NCI-H524 (cell line): ENCODE measurements around the gene IL20RB.
A peak's percentile ranks its signal among the peaks of the same experiment; 100 is the strongest.
"Not testable (repeated sequence)": the region's sequence is repeated elsewhere in the genome, so short reads cannot be mapped to it uniquely, and the experiment has no call there.

Source experiments
- DNase-seq, 2 experiments: peaks; one replicate each; lab custom pipeline; 2025; lab: John Stamatoyannopoulos, UW

The IL20RB gene

DNA sequence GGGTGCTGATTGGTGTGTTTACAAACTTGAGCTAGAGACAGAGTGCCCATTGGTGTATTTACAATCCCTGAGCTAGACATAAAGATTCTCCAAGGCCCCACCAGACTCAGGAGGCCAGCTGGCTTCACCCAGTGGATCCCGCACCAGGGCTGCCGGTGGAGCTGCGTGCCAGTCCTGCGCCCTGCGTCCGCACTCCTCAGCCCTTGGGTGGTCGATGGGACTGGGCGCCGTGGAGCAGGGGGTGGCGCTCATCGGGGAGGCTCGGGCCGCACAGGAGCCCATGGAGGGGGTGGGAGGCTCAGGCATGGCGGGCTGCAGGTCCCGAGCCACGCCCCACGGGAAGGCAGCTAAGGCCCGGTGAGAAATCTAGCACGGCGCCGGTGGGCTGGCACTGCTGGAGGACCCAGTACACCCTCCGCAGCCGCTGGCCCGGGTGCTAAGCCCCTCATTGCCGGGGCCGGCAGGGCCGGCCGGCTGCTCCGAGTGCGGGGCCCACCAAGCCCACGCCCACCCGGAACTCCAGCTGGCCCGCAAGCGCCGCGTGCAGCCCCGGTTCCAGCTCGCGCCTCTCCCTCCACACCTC lies 29.7 kb downstream of the IL20RB start:
- not testable (repeated sequence) for DNase-seq

DNA sequence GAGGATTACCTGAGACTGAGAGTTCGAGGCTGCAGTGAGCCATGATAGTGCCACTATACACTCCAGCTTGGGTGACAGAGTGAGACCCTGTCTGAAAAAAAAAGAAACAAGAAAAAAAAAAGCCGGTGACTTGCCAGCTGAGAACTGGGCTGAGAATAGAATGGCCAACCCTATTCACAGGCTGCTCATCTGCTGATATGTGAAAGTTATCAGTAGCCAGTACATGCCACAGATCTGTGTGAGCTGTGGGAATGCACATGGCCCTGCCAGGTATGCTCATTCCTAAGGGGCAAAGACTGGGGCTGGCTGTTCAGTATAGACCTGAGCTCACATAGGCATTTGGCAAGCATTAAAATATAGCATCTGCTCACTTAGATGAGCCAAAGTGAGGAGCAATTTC lies 30.9 kb downstream of the IL20RB start:
- DNase-seq = no peak

DNA sequence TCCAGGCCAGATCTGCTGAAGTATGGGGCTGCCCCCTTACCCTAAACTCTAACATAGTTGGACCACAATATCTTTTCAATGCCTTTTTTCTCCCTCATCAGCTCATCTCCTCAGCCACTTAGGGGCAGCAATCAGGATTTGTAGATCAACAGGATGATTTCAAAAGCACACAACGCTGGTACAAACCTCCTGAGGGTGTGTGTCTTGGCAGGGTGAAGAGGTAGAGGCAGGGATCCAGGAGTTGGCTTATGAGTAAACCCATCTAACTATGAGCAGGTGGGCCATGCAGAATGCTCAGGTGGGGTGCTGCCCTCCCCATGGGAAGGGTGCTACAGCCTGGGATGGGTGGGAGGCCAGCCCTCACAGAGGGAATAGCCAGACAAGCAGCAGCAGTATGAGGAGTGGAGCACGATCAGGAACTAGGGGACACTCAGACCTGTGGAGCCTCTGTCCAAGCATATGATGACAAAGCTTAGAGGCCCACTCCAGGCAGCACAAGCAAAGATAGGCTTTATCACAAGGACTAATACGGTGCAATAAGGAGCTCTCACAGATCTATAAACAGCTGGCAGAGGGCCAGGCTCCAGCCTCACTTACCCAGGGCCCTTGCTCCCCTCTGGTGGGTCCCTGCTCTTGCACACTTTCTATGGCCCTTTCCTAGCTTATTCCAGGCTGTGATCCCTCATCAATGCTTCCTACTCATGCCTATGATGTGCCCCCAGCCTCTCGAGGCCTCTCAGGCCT lies 32.2 kb downstream of the IL20RB start:
- DNase-seq = peak; percentile 36 to 64

DNA sequence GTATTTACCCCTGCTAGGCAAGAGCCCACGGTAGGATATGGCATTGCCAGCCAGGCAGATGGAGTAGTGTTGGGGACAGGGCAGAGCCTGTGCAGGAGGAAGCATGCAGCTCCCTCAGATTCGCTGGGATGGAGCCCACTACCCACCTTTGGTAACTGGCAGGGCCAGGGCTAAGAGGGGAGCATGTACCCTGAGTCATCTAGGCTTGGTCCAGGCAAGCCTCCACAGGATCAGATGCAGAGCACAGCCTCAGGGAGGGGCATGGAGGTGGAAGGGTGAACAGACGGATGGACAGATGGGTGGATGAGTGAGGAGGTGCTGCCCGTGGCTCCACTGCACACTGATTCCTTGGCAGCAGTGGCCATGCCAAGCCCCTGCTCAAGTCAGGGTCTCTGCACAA lies 33.0 kb downstream of the IL20RB start:
- peak; percentile 81 to 91 for DNase-seq

DNA sequence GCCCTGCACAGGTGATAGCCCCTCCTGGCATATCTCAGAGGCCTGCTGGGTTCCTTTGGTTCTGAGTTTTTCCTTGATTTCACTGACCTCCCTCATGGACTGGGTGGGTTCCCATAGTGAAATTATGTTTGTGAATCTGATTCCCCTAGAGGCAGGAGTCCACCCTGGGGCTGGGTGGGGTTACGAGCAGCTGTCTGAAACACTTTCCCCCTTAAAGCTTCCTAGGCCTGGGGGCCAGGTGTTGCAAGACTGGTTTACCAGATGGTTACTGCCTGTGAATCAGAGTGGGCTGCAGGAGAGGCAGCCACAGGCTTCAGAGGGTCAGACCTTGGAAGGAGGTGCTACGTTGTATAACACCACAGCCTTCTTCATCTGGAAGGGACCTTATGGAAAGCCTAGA lies 34.3 kb downstream of the IL20RB start:
- DNase-seq = peak; percentile 85 to 97

DNA sequence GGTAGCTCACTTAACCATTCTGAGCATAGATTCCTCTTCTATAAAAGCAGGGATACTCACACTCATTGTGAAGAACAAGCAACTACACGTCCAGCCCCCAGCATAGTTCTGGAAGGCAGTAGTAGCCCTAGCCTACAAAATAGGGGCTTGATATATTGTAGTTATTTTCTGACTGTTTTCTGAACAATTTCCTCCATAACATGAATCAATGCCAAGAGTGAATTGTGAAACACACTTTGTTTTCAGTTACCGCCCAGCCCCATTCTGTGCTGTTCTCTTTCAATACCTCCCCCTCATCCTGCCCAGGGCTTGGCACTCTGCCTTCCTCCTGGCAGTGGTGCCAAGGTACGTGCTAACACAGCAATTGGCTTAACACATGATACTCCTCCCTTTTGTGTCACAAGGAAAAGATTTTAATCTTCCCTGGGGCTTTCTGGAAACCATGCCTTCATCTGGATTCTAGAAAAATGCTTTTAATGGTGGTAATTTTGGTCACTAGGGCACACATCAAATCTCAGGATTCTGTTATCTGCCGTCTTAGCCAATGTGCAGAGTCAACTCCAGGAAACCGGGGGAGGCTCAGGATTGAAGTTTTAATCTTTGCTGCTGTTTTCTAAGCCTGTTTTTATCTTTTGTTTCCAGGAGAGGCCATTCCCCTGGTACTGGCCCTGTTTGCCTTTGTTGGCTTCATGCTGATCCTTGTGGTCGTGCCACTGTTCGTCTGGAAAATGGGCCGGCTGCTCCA lies 37.2 kb downstream of the IL20RB start:
- no peak for DNase-seq

DNA sequence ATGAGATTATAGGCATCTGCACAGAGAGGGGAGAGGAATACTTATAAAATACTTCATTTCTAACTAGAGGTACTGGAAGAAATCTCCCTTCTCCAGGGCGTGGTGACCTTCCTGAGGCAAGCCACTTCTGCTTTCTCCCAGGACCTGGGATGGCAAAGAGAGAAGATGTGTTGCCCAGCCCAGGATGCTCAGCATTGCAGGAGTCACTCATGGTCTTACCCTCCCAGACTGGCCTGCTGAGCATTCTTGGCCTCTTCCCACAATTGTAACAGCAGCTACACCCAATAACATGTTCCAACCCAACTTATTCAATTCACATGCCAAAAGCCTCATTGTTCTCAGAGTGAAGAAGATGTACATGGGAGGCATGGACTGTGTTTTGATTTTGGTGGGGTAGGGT lies 37.9 kb downstream of the IL20RB start:
- DNase-seq = no peak

DNA sequence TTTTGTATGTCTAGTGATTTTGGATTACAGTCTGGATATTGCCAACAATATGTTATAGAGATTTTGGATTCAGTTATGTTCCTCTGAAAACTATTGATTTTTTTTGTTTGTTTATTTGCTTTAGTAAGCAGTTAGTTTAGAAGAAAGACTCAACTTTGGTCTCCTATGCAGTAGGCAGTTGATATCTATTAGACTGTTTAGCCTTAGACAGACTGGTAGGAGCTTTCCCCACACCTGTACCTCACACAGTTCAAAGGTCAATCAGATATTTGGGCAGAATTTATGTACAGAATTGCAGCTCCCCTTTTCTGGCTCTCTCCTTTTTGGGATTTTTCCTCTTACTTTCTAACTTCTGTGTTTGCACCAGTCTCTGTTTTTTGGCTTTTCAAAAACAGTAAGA lies 42.3 kb downstream of the IL20RB start:
- no peak for DNase-seq

DNA sequence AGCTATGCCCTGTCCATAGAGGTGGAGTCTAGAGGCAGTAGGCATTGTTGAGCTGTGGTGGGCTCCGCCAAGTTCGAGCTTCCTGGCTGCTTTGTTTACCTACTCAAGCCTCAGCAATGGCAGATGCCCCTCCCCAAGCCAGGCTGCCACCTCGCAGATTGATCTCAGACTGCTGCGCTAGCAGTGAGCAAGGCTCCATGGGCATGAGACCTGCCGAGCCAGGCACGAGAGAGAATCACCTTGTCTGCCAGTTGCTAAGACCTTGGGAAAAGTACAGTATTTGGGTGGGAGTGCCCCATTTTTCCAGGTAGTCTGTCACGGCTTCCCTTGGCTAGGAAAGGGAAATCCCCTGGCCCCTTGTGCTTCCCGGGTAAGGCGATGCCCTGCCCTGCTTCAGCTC lies 49.6 kb downstream of the IL20RB start:
- not testable (repeated sequence) for DNase-seq

DNA sequence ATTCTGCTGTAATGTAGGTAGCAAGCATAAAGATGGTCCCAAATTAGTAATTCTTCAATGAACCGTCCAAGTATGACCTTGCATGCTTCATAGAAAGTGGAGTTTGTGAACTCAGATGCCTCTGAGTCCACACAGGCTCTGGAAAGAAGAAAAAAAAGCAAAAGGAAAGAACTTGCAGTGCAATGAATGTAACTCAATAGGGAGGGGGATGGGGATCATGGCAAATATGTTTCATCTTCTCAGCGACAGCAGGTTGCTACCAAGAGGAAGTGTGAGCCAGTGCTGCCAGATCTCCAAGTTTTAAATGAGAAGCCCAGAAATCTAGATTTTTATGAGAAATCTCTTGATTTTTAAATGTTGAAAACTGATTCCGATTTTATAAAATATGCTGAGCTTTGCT lies 50.3 kb downstream of the IL20RB start:
- DNase-seq = no peak

DNA sequence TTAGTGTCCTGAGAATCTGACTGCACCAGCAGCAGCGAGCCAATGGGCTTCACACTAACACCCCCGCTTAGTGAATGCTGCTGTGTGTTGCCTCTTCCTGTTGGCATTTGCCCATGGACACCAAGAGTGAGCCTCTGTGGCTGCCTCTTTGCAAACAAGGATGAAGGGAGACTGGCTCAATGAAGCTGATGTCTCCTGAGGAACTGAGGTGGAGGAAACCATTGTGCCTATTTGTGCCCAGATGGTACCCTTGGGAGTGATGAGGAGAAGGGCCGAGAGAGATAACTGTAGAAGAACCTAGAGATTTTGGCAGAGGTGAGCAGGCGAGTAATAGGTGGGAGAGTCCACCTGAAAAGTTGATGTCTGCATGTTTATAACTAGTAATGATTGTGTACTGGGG lies 51.2 kb downstream of the IL20RB start:
- DNase-seq = no peak

DNA sequence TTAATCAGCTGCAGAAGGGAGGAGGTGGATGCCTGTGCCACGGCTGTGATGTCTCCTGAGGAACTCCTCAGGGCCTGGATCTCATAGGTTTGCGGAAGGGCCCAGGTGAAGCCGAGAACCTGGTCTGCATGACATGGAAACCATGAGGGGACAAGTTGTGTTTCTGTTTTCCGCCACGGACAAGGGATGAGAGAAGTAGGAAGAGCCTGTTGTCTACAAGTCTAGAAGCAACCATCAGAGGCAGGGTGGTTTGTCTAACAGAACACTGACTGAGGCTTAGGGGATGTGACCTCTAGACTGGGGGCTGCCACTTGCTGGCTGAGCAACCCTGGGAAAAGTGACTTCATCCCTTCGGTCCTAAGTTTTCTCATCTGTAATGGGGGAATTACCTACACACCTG lies 52.4 kb downstream of the IL20RB start:
- DNase-seq = no peak

DNA sequence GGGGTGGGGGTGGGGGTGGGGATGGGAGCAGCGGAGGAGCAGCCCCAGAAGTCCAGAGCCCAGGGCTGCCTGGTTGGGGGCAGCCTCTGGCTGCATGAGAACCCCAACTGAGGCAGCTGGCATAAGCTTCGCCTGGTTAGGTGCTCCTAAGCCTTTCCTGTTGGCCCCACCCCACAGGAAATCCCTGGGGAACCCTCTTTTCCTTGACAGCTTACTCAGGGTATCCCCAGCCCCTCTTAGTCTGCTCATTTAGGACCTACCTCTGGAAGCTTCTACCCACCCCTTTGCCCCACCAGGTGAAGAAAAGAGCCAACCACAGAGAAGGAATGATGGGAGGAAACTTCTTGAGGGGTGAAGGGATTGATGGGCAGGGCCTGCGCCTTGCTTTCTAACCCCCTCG lies 53.4 kb downstream of the IL20RB start:
- no peak for DNase-seq

DNA sequence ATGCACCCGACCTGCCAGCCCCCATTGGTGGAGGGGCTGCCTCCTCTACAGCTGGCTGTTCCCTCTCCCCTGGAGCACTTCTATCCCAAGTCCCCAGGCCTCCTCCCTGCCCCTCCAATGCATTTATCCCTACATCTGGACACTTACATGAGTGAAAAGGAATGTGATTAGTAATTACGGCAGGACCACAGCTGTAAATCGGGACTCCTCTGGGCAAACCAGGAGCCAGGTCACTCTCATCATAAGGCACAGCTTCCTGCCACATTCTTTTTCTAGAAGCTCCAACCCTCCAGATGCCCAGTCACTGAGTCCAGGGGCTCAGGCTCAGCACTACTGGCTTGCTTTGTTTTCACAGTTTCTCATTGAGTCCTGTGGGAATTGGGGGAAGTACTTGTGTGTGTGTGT lies 54.3 kb downstream of the IL20RB start:
- peak; percentile 27 to 45 for DNase-seq

DNA sequence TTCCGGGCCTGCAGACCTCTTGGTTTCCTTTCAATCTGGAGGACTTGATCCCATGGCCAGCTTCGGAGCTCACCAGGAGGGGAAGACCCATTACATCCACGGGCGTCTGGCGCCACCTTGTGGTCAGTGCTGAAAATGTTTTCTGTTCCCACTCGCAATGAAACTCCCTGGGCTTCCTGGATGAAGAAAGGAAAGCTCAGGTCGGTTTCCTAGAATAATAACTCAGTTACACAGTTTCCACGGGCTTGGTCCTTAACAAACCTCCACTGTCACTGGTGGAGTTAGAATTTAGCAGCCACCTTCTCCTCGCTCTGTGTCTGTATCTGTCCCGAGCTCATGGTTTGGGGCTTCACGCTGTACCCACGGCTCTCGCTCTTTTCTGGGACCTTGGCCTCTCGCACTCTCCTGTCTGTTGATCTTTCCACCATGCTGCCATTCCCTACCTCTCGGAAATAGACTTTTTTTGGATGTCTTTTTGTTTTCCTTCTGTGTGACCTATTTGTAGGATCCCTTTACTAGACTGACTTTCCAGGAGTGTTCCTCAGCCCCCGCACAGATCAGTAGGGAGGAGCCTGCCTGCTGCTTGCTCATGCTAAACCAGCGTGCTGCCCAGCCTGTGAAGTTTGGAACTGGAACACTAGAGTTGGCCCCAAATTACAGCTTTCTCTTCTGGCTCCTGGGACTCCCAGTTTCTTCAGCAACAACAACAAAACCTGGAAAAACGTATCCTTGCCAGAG lies 56.3 kb downstream of the IL20RB start:
- DNase-seq = peak; percentile 87 to 94

DNA sequence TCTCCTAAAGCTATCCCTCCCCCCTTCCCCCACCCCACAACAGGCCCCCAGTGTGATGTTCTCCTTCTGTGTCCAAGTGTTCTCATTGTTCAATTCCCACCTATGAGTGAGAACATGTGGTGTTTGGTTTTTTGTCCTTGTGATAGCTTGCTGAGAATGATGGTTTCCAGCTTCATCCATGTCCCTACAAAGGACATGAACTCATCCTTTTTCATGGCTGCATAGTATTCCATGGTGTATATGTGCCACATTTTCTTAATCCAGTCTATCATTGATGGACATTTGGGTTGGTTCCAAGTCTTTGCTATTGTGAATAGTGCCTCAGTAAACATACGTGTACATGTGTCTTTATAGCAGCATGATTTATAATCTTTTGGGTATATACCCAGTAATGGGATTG lies 59.5 kb downstream of the IL20RB start:
- not testable (repeated sequence) for DNase-seq

DNA sequence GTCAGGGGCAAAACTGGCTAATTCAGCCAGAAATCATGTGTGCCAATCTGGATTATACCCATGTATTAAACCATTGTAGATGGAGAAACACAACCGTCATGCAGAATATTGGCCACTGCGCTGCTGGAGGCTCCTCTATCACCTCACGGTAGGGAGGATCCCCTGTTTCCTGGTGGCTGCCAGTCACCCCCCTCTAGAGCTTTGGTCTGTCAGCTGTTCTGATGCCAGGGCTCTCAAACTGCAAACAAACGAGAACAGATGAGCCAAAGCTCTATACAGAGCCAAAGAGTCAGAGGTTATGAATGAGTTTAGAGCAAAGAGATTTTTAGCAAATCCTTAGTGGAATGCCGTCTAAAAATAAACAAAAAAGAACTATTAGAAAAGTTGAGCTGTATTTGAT lies 62.5 kb downstream of the IL20RB start:
- no peak for DNase-seq

DNA sequence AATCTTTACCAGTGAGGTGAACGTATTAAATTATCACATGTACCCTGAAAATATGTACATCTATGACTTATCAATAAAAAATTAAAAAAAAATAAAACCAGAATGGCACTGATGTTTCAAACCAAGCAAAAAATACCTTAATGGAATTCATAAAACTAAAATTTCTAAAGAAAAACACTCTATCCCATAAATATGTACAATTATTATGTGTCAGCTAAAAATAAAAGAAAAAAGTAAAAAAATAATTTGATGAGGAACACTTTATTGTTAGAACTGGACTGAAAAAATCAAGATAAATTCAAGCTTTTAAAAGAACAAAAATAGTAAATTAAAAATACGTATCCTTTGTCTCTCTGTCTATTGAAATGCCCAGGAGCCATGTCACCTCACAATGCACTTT lies 63.1 kb downstream of the IL20RB start:
- DNase-seq = no peak

DNA sequence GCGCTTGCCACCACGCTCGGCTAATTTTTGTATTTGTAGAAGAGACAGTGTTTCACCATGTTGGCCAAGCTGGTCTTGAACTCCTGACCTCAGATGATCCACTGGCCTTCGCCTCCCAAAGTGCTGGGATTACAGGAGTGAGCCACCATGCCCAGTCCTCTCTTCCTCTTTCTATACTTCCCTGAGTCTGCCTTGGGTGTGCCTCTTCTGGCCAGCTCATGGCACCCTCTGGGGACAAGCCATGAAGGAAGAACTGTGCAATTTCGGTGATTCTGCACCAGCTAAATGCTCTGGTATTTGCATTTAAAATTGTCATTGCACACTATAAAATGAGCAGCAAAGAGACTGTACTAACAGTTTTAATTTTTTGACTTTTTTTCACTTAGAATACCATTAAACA lies 66.6 kb downstream of the IL20RB start:
- no peak for DNase-seq

DNA sequence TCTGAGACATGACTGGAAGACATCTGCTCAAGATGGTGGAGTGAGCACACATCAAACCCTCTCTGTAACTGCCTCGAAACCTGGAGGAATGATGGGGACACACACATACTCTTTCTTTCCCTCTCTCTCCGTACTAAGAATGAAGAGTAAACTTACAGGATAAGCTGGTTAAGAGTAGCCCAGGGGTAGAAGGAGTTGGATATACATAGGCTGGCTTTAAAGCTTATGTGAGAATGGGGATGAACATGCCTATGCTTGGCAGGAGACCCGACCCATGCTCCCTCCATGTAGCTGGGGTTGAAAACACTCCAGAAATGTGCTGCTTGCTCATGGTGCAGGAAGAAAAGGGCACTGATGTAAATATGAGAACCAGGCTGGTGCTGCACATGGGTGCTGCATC lies 68.9 kb downstream of the IL20RB start:
- no peak for DNase-seq

DNA sequence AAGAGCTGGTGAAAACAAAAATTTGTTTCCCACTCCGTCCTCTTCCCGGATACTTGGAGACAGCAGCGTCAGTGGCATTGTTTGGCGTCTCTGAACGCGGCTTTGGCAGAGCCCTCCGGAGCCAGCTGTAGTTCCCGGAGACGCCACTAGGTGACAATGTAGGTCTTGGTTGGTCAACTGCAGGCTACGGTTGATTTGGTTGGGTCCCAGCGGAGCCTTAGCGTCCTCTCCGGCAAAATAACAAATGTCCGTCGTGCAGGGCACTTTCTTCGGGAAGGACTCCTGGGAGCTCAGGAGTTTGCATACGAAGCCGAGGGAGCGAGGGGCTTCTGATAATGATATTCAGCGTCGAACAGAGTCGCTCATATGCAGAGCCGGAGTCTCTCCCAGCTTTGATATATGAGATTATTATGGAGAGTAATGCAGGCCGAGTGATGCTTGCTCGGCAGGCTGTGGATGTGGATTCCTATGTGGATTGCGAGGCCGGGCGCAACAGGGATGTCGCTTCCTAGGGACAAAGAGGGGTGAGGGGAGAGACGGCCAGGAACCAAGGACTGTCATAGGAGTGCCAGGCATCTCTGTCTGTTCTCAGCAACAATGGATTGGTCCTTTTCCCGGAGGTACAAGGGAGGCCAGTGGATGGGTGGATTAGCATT lies 74.8 kb downstream of the IL20RB start:
- peak; percentile 80 to 93 for DNase-seq

DNA sequence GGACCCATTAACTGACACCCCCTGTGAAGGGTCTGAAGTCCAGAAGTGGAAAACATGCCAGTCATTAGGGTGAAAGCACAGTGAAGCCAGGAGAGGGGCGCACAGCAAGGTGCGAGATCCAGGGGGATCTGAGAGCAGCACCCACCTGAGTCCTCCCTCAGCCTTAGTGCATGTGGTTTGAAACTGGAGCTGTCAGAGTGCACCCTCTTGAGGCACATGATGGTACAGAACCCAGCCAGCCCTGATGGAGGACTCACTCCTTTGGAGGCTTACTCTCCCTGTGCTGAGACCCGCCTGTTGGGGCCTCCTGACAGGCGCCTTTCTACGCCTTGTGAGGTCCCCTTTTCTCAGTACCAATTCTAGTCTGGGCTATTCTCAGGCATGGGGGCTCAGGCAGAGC lies 77.8 kb downstream of the IL20RB start:
- DNase-seq = peak; percentile 4 to 41
